GM23248 (cell line): ENCODE measurements around the gene ZIC5.

Experiments
- EZH2 ChIP-seq: fragments of 200-600 bp; sonication (generic); IDR thresholded peaks from 2 replicates; pipeline ENCODE4 v1.6.1; 2018; ENCODE audit warnings: antibody characterized with exemption, mild to moderate bottlenecking; ENCODE audit not compliant: insufficient read depth, poor library complexity, severe bottlenecking
- EZH2phosphoT487 ChIP-seq: fragments of 200-600 bp; sonication (generic); IDR thresholded peaks from 2 replicates; pipeline ENCODE4 v1.6.1; 2018; ENCODE audit warnings: antibody characterized with exemption, moderate library complexity, mild to moderate bottlenecking, low read depth; ENCODE audit not compliant: insufficient read depth

GRCh38 chr13:99994638-99995020 lies 23.1 kb upstream of the ZIC5 start:
- TF ChIP-seq EZH2 (no peak), EZH2phosphoT487 (no peak)
